Stomach (tissue), 4 donors: ENCODE results near the gene CBLN1.

Source experiments
- POLR2AphosphoS5 ChIP-seq, 3 donors: sonication (generic); formaldehyde crosslinking; IDR thresholded peaks; one replicate each; pipeline ENCODE4 v1.6.1; 2016; ENCODE audit warnings: antibody characterized with exemption in 3 of 3
- TF ChIP-seq, protein P1 (sequence below), 7 experiments: fragments of 450-650 bp in 4 of 7; fragments of 200-600 bp in 3 of 7; sonication (generic) in 3 of 7; IDR thresholded peaks; one replicate each; pipeline ENCODE4 v1.5.1; 2016 to 2019; ENCODE audit warnings: antibody characterized with exemption in 7 of 7, control low read depth in 2 of 7, mild to moderate bottlenecking in 1 of 7

DNA sequence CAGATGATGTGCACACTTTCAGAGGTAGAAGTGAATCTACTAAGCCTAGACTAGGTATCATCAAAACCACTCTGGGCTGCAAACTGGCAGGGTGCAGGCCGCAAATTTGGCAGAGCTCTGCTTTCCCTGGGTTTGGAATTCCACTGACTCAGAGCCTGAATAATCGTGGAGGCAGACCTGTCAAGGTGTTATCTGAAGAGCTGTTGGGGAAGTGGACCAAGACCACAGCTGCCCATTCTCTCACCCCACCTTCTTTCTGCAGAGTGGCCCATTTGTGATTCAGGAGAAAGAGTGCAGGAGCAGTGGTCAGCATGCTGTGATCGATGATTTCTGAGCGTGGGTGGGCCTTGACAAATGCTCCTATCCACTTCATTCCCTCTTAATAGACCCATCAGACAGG lies 45.8 kb upstream of the CBLN1 start:
- TF ChIP-seq, protein P1, sequence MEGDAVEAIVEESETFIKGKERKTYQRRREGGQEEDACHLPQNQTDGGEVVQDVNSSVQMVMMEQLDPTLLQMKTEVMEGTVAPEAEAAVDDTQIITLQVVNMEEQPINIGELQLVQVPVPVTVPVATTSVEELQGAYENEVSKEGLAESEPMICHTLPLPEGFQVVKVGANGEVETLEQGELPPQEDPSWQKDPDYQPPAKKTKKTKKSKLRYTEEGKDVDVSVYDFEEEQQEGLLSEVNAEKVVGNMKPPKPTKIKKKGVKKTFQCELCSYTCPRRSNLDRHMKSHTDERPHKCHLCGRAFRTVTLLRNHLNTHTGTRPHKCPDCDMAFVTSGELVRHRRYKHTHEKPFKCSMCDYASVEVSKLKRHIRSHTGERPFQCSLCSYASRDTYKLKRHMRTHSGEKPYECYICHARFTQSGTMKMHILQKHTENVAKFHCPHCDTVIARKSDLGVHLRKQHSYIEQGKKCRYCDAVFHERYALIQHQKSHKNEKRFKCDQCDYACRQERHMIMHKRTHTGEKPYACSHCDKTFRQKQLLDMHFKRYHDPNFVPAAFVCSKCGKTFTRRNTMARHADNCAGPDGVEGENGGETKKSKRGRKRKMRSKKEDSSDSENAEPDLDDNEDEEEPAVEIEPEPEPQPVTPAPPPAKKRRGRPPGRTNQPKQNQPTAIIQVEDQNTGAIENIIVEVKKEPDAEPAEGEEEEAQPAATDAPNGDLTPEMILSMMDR (IDR thresholded peaks at IDR 0.05), result no peak
- no peak for TF ChIP-seq POLR2AphosphoS5 (IDR thresholded peaks at IDR 0.05)
